Tibial artery (tissue), 4 donors: ENCODE results near the gene CAPZB.

ENCODE experiments used
- DNase-seq, 2 donors: peaks; one replicate each; pipeline ENCODE4 v3.0.0-alpha.2; 2019
- H3K27ac ChIP-seq, 2 donors: fragments of 200-600 bp; sonication (generic) in 1 of 2; 1 replicate in 1 of 2; 2 replicates in 1 of 2; pipeline ENCODE4 v1.5.1; 2018 to 2019; ENCODE audit warnings: mild to moderate bottlenecking in 1 of 2
- H3K27me3 ChIP-seq, 2 donors: fragments of 200-600 bp; sonication (generic) in 1 of 2; one replicate each; pipeline versions ENCODE4 v1.5.1 to v1.6.0; 2016 to 2019
- H3K36me3 ChIP-seq, 3 donors: fragments of 200-600 bp; sonication (generic) in 2 of 3; one replicate each; pipeline ENCODE4 v1.5.1; 2016 to 2019; ENCODE audit warnings: mild to moderate bottlenecking in 2 of 3
- H3K4me1 ChIP-seq, 4 donors: fragments of 200-600 bp; sonication (generic) in 2 of 4; 1 replicate in 3 of 4; 2 replicates in 1 of 4; pipeline ENCODE4 v1.5.1; 2016 to 2019
- H3K4me3 ChIP-seq, 2 donors: fragments of 200-600 bp; sonication (generic) in 1 of 2; 1 replicate in 1 of 2; 2 replicates in 1 of 2; pipeline ENCODE4 v1.5.1; 2018 to 2019; ENCODE audit warnings: mild to moderate bottlenecking in 2 of 2
- H3K9me3 ChIP-seq, 3 donors: fragments of 200-600 bp; sonication (generic) in 1 of 3; one replicate each; pipeline ENCODE4 v1.5.1; 2016 to 2019
- intact Hi-C: fragments of 100-400 bp; cut with DNase I; formaldehyde crosslinking; loops from one replicate; pipeline ENCODE4 v1.15.0; 2023; ENCODE audit warnings: low total_unique reads
- TF ChIP-seq, protein P1 (sequence below), 2 experiments: fragments of 200-600 bp in 1 of 2; fragments of 450-650 bp in 1 of 2; IDR thresholded peaks; one replicate each; pipeline ENCODE4 v1.5.1; 2017 to 2019; ENCODE audit warnings: antibody characterized with exemption in 2 of 2, mild to moderate bottlenecking in 1 of 2, moderate library complexity in 1 of 2

Gene CAPZB

DNA sequence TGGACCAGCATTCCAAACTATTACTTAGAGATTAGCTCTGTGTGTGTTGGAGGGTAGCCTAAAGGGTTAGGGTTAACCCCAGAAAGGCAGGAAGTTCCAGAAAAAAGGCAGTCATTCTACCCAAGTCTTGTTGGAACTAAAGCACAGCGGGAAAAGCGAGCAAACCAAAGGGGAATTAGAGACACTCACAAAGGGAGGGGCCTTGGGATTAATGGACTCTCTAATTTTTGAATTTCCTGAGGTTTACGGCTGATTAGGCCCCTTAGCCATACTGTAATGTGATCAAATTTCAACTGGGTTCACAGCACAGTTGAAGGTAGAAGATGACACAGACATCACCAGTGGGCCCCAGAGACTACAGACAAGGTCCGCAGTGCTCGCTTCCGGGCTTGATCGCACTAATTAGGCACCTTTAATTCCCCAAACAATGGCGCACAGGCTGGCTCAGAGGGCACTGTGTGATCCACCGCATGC is 28.3 kb downstream of the CAPZB start:
- H3K9me3 ChIP-seq = no peaks in the 10 kb centered on the region
- H3K27ac ChIP-seq = peak overlapping the region; percentile 35 to 89

DNA sequence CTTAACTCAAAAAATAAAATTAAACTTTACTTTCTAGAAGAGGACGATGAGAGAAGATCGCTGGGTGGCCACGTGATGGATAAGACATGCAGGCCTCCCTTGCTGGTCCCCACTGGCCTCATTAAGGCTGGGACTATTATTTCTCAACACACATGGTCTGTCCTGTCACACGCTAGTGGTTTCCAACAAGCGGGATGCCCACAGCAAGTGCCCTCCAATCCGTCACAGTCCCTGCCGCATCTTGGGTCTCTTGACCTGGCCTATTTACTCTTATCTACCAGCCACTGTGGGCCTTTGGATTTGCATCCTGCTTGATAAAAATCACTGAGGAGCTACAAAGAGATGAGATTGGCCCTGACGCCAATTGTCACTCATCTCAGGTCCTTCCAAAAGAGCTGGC is 30.0 kb downstream of the CAPZB start:
- Histone ChIP-seq H3K27ac (peak overlapping the region; percentile 69 to 89), H3K9me3 (no peaks in the 10 kb centered on the region), H3K36me3 (no peaks in the 10 kb centered on the region), H3K27me3 (no peaks in the 10 kb centered on the region), H3K4me1 (peaks cover 13 to 98% (median 87%) of the 10 kb centered on the region in 4 donors), H3K4me3 (no peak overlapping the region)
- intact Hi-C loops = no loop called here
- TF ChIP-seq, protein P1, sequence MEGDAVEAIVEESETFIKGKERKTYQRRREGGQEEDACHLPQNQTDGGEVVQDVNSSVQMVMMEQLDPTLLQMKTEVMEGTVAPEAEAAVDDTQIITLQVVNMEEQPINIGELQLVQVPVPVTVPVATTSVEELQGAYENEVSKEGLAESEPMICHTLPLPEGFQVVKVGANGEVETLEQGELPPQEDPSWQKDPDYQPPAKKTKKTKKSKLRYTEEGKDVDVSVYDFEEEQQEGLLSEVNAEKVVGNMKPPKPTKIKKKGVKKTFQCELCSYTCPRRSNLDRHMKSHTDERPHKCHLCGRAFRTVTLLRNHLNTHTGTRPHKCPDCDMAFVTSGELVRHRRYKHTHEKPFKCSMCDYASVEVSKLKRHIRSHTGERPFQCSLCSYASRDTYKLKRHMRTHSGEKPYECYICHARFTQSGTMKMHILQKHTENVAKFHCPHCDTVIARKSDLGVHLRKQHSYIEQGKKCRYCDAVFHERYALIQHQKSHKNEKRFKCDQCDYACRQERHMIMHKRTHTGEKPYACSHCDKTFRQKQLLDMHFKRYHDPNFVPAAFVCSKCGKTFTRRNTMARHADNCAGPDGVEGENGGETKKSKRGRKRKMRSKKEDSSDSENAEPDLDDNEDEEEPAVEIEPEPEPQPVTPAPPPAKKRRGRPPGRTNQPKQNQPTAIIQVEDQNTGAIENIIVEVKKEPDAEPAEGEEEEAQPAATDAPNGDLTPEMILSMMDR (IDR thresholded peaks at IDR 0.05) = no peak
- DNase-seq = no peak

More for the DNA sequence above, 28.3 kb downstream of the CAPZB start:
- intact Hi-C loops = no loop called here
- no peak for DNase-seq
- Histone ChIP-seq H3K4me1 (peaks cover 13 to 93% (median 80%) of the 10 kb centered on the region in 4 donors), H3K27me3 (no peaks in the 10 kb centered on the region), H3K36me3 (no peaks in the 10 kb centered on the region), H3K4me3 (peak overlapping the region in 1 of 2 donors; percentile 16)
- TF ChIP-seq, protein P1 (IDR thresholded peaks at IDR 0.05) = no peak

DNA sequence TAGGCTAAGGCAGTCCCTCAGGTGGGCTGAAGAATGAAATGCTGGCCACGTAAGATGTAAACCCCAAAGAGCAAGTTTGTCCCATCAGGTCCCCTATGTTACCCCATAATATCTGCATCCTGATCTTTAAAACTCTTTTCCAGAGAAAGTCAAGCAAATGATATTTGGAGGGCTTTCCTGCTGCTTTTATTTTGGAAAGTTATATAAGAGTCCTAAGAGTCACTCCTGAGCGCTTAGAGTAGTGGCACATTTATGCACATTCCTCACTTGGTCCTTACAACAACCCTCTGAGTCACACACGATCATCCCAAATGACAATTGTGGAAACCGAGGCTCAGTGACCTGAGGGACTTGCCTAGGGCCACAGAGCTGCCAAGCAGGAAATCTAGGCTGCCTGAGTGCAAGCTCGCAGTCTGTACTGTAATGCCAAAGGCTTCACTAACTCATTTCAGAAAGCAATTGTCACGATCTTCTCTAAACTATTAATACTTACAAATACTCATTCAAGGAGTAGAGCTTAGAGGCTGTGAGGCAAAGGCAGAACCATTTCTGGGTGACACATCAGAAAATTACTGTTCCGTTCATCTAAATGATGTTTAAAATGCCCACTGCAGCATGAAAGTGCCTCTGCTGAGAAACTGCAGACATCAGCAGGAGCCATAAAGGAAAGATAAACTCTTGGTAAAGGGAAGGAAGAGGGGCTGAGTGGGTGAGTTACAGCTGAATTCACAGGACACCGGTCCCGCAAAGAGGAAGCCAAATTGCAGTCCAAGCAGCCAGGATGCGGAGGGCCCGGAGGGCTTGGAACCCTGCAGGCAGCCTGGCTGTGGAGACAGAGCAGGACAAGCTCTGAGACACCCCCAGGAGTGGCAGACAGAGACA is 30.8 kb downstream of the CAPZB start:
- no peak for DNase-seq
- H3K4me1 ChIP-seq = peaks cover 13 to 100% (median 89%) of the 10 kb centered on the region in 4 donors
- H3K4me3 ChIP-seq = no peak overlapping the region
- intact Hi-C loops = no loop called here
- H3K9me3 ChIP-seq = no peaks in the 10 kb centered on the region
- no peaks in the 10 kb centered on the region for H3K36me3 ChIP-seq
- peak overlapping the region; percentile 69 to 89 for H3K27ac ChIP-seq
- H3K27me3 ChIP-seq = no peaks in the 10 kb centered on the region
- TF ChIP-seq, protein P1 (IDR thresholded peaks at IDR 0.05) = no peak

DNA sequence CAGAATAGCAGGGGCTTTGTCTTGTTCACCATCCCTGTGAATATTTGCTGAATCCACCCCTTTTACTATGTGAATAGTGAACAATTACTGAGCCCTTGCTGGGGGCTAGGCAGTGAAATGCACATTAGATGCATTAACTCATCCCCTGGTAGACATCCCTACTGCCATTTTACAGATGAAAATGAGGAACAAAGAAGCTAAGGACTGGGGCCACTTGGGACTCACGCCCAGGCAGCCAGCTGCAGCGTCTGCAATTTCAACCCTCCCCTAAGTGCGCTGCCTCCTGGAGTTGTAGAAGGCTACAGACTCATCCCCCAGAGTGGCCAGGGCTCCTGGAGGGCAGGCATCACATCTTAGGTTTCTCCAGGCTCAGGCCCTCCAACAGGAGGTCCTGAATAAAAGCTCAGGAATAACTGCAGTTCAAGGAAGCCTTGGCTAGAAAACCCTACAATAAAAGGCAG is 31.6 kb downstream of the CAPZB start:
- DNase-seq = no peak
- no peak overlapping the region for H3K4me3 ChIP-seq

DNA sequence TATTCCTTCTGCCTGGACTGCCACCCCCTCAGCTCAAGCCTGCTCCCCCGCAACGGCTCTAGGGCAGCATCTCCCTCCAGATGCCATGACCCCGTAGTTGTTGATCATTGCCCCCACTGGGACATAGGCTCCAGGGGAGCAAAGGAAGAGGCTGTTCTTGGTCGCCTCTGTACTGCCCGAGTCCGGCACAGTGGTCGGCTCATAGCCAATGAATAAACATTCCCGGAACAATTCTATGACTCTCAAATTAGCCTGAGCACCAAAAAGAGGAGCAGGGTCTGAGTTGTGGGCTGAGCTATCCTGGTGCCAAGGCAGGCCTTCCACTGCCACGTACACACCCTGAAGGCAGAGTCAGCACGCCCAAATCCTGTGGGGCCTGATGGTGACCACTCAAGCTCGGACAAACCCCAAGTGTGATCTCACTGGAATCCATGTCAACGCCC is 33.1 kb downstream of the CAPZB start:
- H3K27ac ChIP-seq = peak overlapping the region; percentile 69 to 89
- TF ChIP-seq, protein P1 (IDR thresholded peaks at IDR 0.05) = no peak
- peaks cover 13 to 100% (median 90%) of the 10 kb centered on the region in 4 donors for H3K4me1 ChIP-seq
- no peaks in the 10 kb centered on the region for H3K9me3 ChIP-seq
- H3K27me3 ChIP-seq = no peaks in the 10 kb centered on the region
- H3K36me3 ChIP-seq = no peaks in the 10 kb centered on the region
- no peak overlapping the region for H3K4me3 ChIP-seq
- intact Hi-C loops = no loop called here
- peak; percentile 83 to 94 for DNase-seq

More for the DNA sequence above, 31.6 kb downstream of the CAPZB start:
- intact Hi-C loops = no loop called here
- Histone ChIP-seq H3K27me3 (no peaks in the 10 kb centered on the region), H3K36me3 (no peaks in the 10 kb centered on the region), H3K27ac (peak overlapping the region; percentile 69 to 89), H3K4me1 (peaks cover 13 to 100% (median 89%) of the 10 kb centered on the region in 4 donors), H3K9me3 (no peaks in the 10 kb centered on the region)
- TF ChIP-seq, protein P1 (IDR thresholded peaks at IDR 0.05) = no peak
